Colonic mucosa (tissue), 4 donors: Measurements from ENCODE around the gene TMEM163. TPM values are rescaled to one million over a fixed set of nuclear protein-coding genes. Genes with fewer than 3 reads are reported as not detected.
"Not testable (repeated sequence)": the region's sequence is repeated elsewhere in the genome, so short reads cannot be mapped to it uniquely, and the experiment has no call there.

Source experiments
- DNase-seq: peaks from one replicate; pipeline ENCODE4 v3.0.0-alpha.2; 2020
- H3K27ac ChIP-seq: fragments of 200-600 bp; one replicate; pipeline ENCODE4 v1.8.0; 2021
- H3K27me3 ChIP-seq: fragments of 200-600 bp; one replicate; pipeline ENCODE4 v1.8.0; 2021
- H3K36me3 ChIP-seq: fragments of 200-600 bp; one replicate; pipeline ENCODE4 v1.8.0; 2021
- H3K4me1 ChIP-seq: fragments of 200-600 bp; one replicate; pipeline ENCODE4 v1.8.0; 2021; ENCODE audit warnings: mild to moderate bottlenecking
- H3K4me3 ChIP-seq: fragments of 200-600 bp; one replicate; pipeline ENCODE4 v1.8.0; 2021
- H3K9ac ChIP-seq, 2 donors: one replicate each; pipeline ENCODE4 v1.7.0; 2013; ENCODE audit warnings: control low read depth in 2 of 2, low read depth in 2 of 2, low read length in 2 of 2
- H3K9me3 ChIP-seq: fragments of 200-600 bp; one replicate; pipeline ENCODE4 v1.8.0; 2021
- CTCF ChIP-seq: fragments of 200-600 bp; IDR thresholded peaks from one replicate; pipeline ENCODE4 v1.8.0; 2022; ENCODE audit warnings: antibody characterized with exemption, mild to moderate bottlenecking
- intact Hi-C: fragments of 100-400 bp; cut with DNase I; formaldehyde crosslinking; loops from one replicate; pipeline ENCODE4 v1.14.1; 2022
- total RNA-seq, 2 donors: library from RNA; stranded (reverse); fragmentation: NEBNext Ultra II Directional in 1 of 2; extraction: Animal tissue kit (Norgen Biotek cat#: 25700) in 1 of 2; gene quantifications; one replicate each; pipeline ENCODE4 v1.2.1, GENCODE V29; 2021
- donor health status: healthy.
- donor health status: DM: no; HTN: no; CAD: no.
- donor health status: DM: no; HTN: no; CAD: no.

Gene TMEM163
- total RNA-seq, 2 donors from 2014 or later = 0.29 TPM; not detected in 1

- H3K9me3 ChIP-seq = no peaks in the 10 kb centered on the region
- TF ChIP-seq CTCF = no peak
- no peak overlapping the region for H3K27ac ChIP-seq
- H3K9ac ChIP-seq = no peak overlapping the region
- no peaks in the 10 kb centered on the region for H3K4me1 ChIP-seq
- no peaks in the 10 kb centered on the region for H3K27me3 ChIP-seq
- no peak for DNase-seq
- no peak overlapping the region for H3K4me3 ChIP-seq
- no peaks in the 10 kb centered on the region for H3K36me3 ChIP-seq
- intact Hi-C loops = no loop called here
Observed at GRCh38 chr2:134762508-134762907, 43.7 kb upstream of the TMEM163 start.

DNA sequence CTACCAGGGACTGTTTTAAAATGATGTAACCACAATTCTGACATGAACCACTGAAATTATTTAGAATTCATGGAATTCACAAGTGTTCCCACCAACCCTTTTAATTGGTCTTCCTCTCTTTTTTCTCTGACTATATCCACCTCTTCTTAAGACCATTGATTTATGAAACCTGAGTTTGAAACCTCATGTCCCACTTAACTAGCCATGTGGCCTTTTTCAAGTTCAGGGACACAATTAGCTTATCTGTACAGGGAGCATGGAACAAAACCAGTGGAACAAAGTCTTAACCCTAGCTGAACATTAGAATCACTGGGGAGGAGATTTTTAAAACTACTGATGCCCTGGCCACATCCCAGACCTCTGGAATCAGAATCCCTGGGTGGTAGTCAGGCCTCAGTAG lies 41.6 kb upstream of the TMEM163 start:
- intact Hi-C loops = no loop called here

DNA sequence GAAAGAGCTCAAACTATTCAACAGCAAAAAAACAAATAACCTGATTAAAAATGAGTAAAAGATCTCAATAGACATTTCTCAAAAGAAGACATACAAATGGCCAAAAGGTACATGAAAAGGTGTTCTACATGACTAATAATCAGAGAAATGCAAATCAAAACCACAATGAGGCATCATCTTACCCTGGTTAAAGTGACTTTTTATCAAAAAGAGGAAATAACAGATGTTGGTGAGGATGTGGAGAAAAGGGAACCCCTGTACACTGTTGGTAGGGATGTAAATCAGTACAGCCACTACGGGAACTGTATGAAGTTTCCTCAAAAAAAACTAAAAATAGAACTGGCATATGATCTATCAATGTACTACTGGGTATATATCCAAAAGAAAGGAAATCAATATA lies 39.8 kb upstream of the TMEM163 start:
- TF ChIP-seq CTCF = no peak
- H3K27me3 ChIP-seq = no peaks in the 10 kb centered on the region
- no peaks in the 10 kb centered on the region for H3K9me3 ChIP-seq
- no peak overlapping the region for H3K4me3 ChIP-seq
- no peak overlapping the region for H3K27ac ChIP-seq
- H3K36me3 ChIP-seq = no peaks in the 10 kb centered on the region
- intact Hi-C loops = no loop called here
- DNase-seq = no peak
- H3K9ac ChIP-seq = no peak overlapping the region
- no peaks in the 10 kb centered on the region for H3K4me1 ChIP-seq

More for the DNA sequence above, 41.6 kb upstream of the TMEM163 start:
- Histone ChIP-seq H3K4me3 (no peak overlapping the region), H3K27ac (no peak overlapping the region), H3K9ac (no peak overlapping the region), H3K4me1 (no peaks in the 10 kb centered on the region), H3K27me3 (no peaks in the 10 kb centered on the region), H3K9me3 (no peaks in the 10 kb centered on the region), H3K36me3 (no peaks in the 10 kb centered on the region)
- DNase-seq = no peak
- no peak for TF ChIP-seq CTCF

DNA sequence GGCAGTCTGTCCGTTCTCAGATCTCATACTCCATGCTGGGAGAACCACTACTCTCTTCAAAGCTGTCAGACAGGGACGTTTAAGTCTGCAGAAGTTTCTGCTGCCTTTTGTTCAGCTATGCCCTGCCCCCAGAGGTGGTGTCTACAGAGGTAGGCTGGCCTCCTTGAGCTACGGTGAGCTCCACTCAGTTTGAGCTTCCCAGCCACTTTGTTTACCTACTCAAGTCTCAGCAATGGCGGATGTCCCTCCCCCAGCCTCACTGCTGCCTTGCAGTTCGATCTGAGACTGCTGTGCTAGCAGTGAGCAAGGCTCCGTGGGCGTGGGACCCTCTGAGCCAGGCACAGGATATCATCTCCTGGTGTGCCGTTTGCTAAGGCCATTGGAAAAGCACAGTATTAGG lies 33.2 kb upstream of the TMEM163 start:
- H3K27ac ChIP-seq, DNase-seq, H3K4me3 ChIP-seq, H3K4me1 ChIP-seq, intact Hi-C loops, H3K9me3 ChIP-seq, H3K36me3 ChIP-seq, H3K9ac ChIP-seq, H3K27me3 ChIP-seq: not testable (repeated sequence)

DNA sequence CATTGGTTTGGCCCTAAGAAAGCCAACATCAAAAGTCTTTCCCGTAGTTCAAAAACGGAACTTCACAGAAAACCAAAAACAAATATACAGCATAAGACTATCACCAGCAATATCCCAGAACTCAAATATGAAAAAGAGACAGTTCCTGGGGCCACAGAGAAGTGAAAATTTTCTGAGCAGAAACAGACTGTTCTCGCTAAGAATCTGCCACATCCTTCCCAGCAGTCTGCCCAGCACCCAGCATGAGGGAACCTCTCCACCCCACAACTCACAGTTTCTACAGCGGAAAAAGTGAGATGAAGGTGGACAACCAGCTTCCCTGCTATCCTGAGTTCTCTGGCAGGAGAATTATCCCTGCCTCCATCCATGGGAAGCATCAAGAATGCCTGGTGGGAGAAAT lies 26.7 kb upstream of the TMEM163 start:
- no peaks in the 10 kb centered on the region for H3K4me1 ChIP-seq
- no peak overlapping the region for H3K27ac ChIP-seq
- no peaks in the 10 kb centered on the region for H3K9me3 ChIP-seq
- no peak for TF ChIP-seq CTCF
- H3K36me3 ChIP-seq = no peaks in the 10 kb centered on the region
- no peak for DNase-seq
- no peaks in the 10 kb centered on the region for H3K27me3 ChIP-seq
- H3K9ac ChIP-seq = no peak overlapping the region
- no peak overlapping the region for H3K4me3 ChIP-seq
- intact Hi-C loops = no loop called here

DNA sequence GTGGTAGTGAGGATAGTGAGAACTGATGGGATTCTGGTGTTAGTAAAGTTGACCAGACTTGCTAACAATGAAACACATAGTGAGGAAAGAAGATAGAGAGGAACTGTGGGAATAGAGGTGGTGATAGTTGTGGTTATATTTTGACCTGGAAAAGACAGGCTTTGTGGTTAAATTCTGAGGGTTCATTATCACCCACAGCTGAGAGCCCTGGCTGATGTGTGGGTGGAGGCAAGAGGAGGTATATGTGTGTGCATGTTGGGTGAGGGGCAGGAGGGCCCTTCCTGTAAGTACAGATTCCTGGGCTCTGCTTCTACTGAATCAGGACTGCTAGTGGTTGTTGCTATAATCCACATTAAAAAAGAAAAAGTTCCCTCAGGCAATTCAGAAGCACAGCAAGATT lies 26.2 kb upstream of the TMEM163 start:
- Histone ChIP-seq H3K9me3 (no peaks in the 10 kb centered on the region), H3K4me3 (no peak overlapping the region), H3K4me1 (no peaks in the 10 kb centered on the region), H3K27me3 (no peaks in the 10 kb centered on the region), H3K27ac (no peak overlapping the region), H3K9ac (no peak overlapping the region), H3K36me3 (no peaks in the 10 kb centered on the region)
- no peak for TF ChIP-seq CTCF
- no peak for DNase-seq
- intact Hi-C loops = no loop called here
